IgD-negative memory B cell (primary cell): ENCODE results near the gene NFKB1. TPM values are rescaled to one million over a fixed set of nuclear protein-coding genes. Genes with fewer than 3 reads are reported as not detected.
"Not testable (repeated sequence)": the region's sequence is repeated elsewhere in the genome, so short reads cannot be mapped to it uniquely, and the experiment has no call there.

ENCODE experiments used
- H3K27ac Mint-ChIP-seq, 3 donors: one replicate each; pipeline ENCODE4 v1.8.0; 2020 to 2022; ENCODE audit warnings: mild to moderate bottlenecking in 3 of 3, mixed read lengths in 3 of 3, moderate library complexity in 1 of 3
- H3K27me3 Mint-ChIP-seq: one replicate; pipeline ENCODE4 v1.8.0; 2021; ENCODE audit warnings: mixed read lengths
- H3K36me3 Mint-ChIP-seq: one replicate; pipeline ENCODE4 v1.8.0; 2020; ENCODE audit warnings: mild to moderate bottlenecking, mixed read lengths
- H3K4me1 Mint-ChIP-seq, 3 donors: one replicate each; pipeline ENCODE4 v1.8.0; 2020 to 2022; ENCODE audit warnings: mixed read lengths in 3 of 3, mild to moderate bottlenecking in 1 of 3
- H3K4me3 Mint-ChIP-seq, 4 donors: one replicate each; pipeline ENCODE4 v1.8.0; 2020 to 2022; ENCODE audit warnings: mild to moderate bottlenecking in 4 of 4, mixed read lengths in 4 of 4, moderate library complexity in 3 of 4
- H3K9me3 Mint-ChIP-seq, 3 donors: one replicate each; pipeline ENCODE4 v1.8.0; 2020 to 2021; ENCODE audit warnings: mixed read lengths in 3 of 3, mild to moderate bottlenecking in 1 of 3
- polyA plus RNA-seq: library from polyadenylated mRNA; unstranded; fragments of 300-500 nt; fragmentation: Illumina TruSeq; gene quantifications from one replicate; pipeline ENCODE4 v1.2.3, GENCODE V29; 2021

Gene NFKB1
- polyA plus RNA-seq, 1 donor from 2014 or later = 10.4 TPM

GRCh38 chr4:102599886-102600285 lies 98.7 kb downstream of the NFKB1 start:
- H3K27ac Mint-ChIP-seq = no peak overlapping the region
- peaks cover 2 to 4% (median 3%) of the 10 kb centered on the region in 3 donors for H3K4me1 Mint-ChIP-seq
- H3K9me3 Mint-ChIP-seq = no peaks in the 10 kb centered on the region
- peaks cover 3% of the 10 kb centered on the region for H3K36me3 Mint-ChIP-seq
- H3K4me3 Mint-ChIP-seq = no peak overlapping the region
- H3K27me3 Mint-ChIP-seq = no peaks in the 10 kb centered on the region

- Mint-ChIP-seq H3K27me3 (no peaks in the 10 kb centered on the region), H3K36me3 (peaks cover 2% of the 10 kb centered on the region), H3K4me1 (peaks cover 2 to 4% (median 3%) of the 10 kb centered on the region in 3 donors), H3K9me3 (no peaks in the 10 kb centered on the region), H3K4me3 (no peak overlapping the region), H3K27ac (peak overlapping the region in 1 of 3 donors; percentile 78)
Measured at GRCh38 chr4:102600689-102601088, 99.5 kb downstream of the NFKB1 start.

- no peaks in the 10 kb centered on the region for H3K9me3 Mint-ChIP-seq
- H3K4me3 Mint-ChIP-seq = no peak overlapping the region
- H3K4me1 Mint-ChIP-seq = peaks cover 2 to 4% (median 3%) of the 10 kb centered on the region in 3 donors
- H3K36me3 Mint-ChIP-seq = peaks cover 2% of the 10 kb centered on the region
- peak overlapping the region in 1 of 3 donors; percentile 78 for H3K27ac Mint-ChIP-seq
- no peaks in the 10 kb centered on the region for H3K27me3 Mint-ChIP-seq
Measured at GRCh38 chr4:102601586-102602227, 100.5 kb downstream of the NFKB1 start.

- Mint-ChIP-seq H3K36me3 (peaks cover 2% of the 10 kb centered on the region), H3K27ac (no peak overlapping the region), H3K9me3 (no peaks in the 10 kb centered on the region), H3K27me3 (no peaks in the 10 kb centered on the region), H3K4me3 (no peak overlapping the region), H3K4me1 (peaks cover 0 to 2% (median 0%) of the 10 kb centered on the region in 3 donors)
Measured at GRCh38 chr4:102604222-102604940, 103.2 kb downstream of the NFKB1 start.

GRCh38 chr4:102606261-102606660 lies 105.1 kb downstream of the NFKB1 start:
- Mint-ChIP-seq H3K4me3 (no peak overlapping the region), H3K36me3 (peaks cover 4% of the 10 kb centered on the region), H3K27ac (no peak overlapping the region), H3K27me3 (no peaks in the 10 kb centered on the region), H3K4me1 (peaks cover 0 to 2% (median 0%) of the 10 kb centered on the region in 3 donors), H3K9me3 (no peaks in the 10 kb centered on the region)

- Mint-ChIP-seq H3K4me1 (peaks cover 0 to 2% (median 0%) of the 10 kb centered on the region in 3 donors), H3K4me3 (no peak overlapping the region), H3K9me3 (no peaks in the 10 kb centered on the region), H3K27me3 (no peaks in the 10 kb centered on the region), H3K27ac (peak overlapping the region in 1 of 3 donors; percentile 26), H3K36me3 (peaks cover 2% of the 10 kb centered on the region)
Measured at GRCh38 chr4:102606846-102607450, 105.8 kb downstream of the NFKB1 start.

- H3K4me1 Mint-ChIP-seq = peaks cover 5 to 7% (median 6%) of the 10 kb centered on the region in 3 donors
- peak overlapping the region in 1 of 3 donors; percentile 19 for H3K27ac Mint-ChIP-seq
- peaks cover 2% of the 10 kb centered on the region for H3K36me3 Mint-ChIP-seq
- H3K4me3 Mint-ChIP-seq = no peak overlapping the region
- no peaks in the 10 kb centered on the region for H3K27me3 Mint-ChIP-seq
- no peaks in the 10 kb centered on the region for H3K9me3 Mint-ChIP-seq
Measured at GRCh38 chr4:102608190-102608589, 107.0 kb downstream of the NFKB1 start.

- H3K27me3 Mint-ChIP-seq = no peaks in the 10 kb centered on the region
- H3K9me3 Mint-ChIP-seq = no peaks in the 10 kb centered on the region
- no peak overlapping the region for H3K4me3 Mint-ChIP-seq
- no peak overlapping the region for H3K27ac Mint-ChIP-seq
- peaks cover 10% of the 10 kb centered on the region for H3K36me3 Mint-ChIP-seq
- peaks cover 5 to 7% (median 6%) of the 10 kb centered on the region in 3 donors for H3K4me1 Mint-ChIP-seq
Measured at GRCh38 chr4:102610007-102610406, 108.8 kb downstream of the NFKB1 start.

GRCh38 chr4:102610476-102610875 lies 109.3 kb downstream of the NFKB1 start:
- Mint-ChIP-seq H3K9me3 (no peaks in the 10 kb centered on the region), H3K4me3 (no peak overlapping the region), H3K27ac (no peak overlapping the region), H3K36me3 (peaks cover 11% of the 10 kb centered on the region), H3K27me3 (no peaks in the 10 kb centered on the region), H3K4me1 (peaks cover 5 to 7% (median 6%) of the 10 kb centered on the region in 3 donors)

- Mint-ChIP-seq H3K36me3 (peaks cover 11% of the 10 kb centered on the region), H3K27ac (peak overlapping the region in 2 of 3 donors; percentile 28 to 64), H3K9me3 (peaks cover 0 to 1% (median 0%) of the 10 kb centered on the region in 3 donors), H3K4me1 (peaks cover 3 to 7% (median 6%) of the 10 kb centered on the region in 3 donors), H3K4me3 (peak overlapping the region in 1 of 4 donors; percentile 50), H3K27me3 (no peaks in the 10 kb centered on the region)
Measured at GRCh38 chr4:102612210-102612609, 111.1 kb downstream of the NFKB1 start.

GRCh38 chr4:102612824-102613366 lies 111.7 kb downstream of the NFKB1 start:
- Mint-ChIP-seq H3K4me3 (no peak overlapping the region), H3K27ac (peak overlapping the region; percentile 35 to 71 (median 64)), H3K4me1 (peaks cover 3 to 7% (median 6%) of the 10 kb centered on the region in 3 donors), H3K36me3 (peaks cover 11% of the 10 kb centered on the region), H3K9me3 (peaks cover 0 to 1% (median 0%) of the 10 kb centered on the region in 3 donors), H3K27me3 (no peaks in the 10 kb centered on the region)

GRCh38 chr4:102614801-102615200 lies 113.6 kb downstream of the NFKB1 start:
- peaks cover 11% of the 10 kb centered on the region for H3K36me3 Mint-ChIP-seq
- peak overlapping the region in 2 of 4 donors; percentile 50 to 79 for H3K4me3 Mint-ChIP-seq
- no peaks in the 10 kb centered on the region for H3K27me3 Mint-ChIP-seq
- H3K27ac Mint-ChIP-seq = peak overlapping the region; percentile 2 to 90 (median 84)
- H3K9me3 Mint-ChIP-seq = peaks cover 0 to 1% (median 0%) of the 10 kb centered on the region in 3 donors
- peaks cover 6 to 11% (median 9%) of the 10 kb centered on the region in 3 donors for H3K4me1 Mint-ChIP-seq

GRCh38 chr4:102616636-102617035 lies 115.5 kb downstream of the NFKB1 start:
- H3K9me3 Mint-ChIP-seq = peaks cover 0 to 1% (median 0%) of the 10 kb centered on the region in 3 donors
- H3K27ac Mint-ChIP-seq = peak overlapping the region in 2 of 3 donors; percentile 26 to 33
- H3K36me3 Mint-ChIP-seq = peaks cover 9% of the 10 kb centered on the region
- H3K27me3 Mint-ChIP-seq = no peaks in the 10 kb centered on the region
- H3K4me3 Mint-ChIP-seq = peak overlapping the region in 1 of 4 donors; percentile 50
- H3K4me1 Mint-ChIP-seq = peaks cover 11% of the 10 kb centered on the region in 3 donors

GRCh38 chr4:102619021-102619420 lies 117.9 kb downstream of the NFKB1 start:
- H3K4me1 Mint-ChIP-seq, H3K4me3 Mint-ChIP-seq, H3K27me3 Mint-ChIP-seq, H3K36me3 Mint-ChIP-seq, H3K9me3 Mint-ChIP-seq: not testable (repeated sequence)
- H3K27ac Mint-ChIP-seq = peak overlapping the region in 1 of 3 donors; percentile 5
